ENCODE results near the gene CD28. TPM values are rescaled to one million over a fixed set of nuclear protein-coding genes. Genes with fewer than 3 reads are reported as not detected.

The CD28 gene
- total and polyA plus RNA-seq, 10 donors, result 1.3 to 22.4 (median 13.0) TPM

DNA sequence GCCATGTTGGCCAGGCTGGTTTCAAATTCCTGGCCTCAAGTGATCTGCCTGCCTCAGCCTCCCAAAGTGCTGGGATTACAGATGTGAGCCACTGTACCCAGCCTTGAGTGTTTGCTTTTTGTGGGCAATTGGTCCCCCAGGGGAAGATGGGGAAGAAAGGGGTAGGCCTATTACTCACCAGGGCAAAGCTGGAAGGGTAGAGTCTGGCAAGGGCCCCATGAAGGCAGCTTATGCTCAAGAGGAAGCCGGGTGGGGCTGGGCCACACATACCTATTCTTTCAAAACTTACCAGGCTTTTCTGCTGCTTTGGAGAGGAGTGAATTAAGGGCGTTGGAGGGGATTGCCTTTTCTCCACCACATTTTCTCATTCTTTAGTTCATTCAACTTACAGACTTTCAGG, 24.5 kb upstream of the CD28 start:
- TF ChIP-seq, protein P1, sequence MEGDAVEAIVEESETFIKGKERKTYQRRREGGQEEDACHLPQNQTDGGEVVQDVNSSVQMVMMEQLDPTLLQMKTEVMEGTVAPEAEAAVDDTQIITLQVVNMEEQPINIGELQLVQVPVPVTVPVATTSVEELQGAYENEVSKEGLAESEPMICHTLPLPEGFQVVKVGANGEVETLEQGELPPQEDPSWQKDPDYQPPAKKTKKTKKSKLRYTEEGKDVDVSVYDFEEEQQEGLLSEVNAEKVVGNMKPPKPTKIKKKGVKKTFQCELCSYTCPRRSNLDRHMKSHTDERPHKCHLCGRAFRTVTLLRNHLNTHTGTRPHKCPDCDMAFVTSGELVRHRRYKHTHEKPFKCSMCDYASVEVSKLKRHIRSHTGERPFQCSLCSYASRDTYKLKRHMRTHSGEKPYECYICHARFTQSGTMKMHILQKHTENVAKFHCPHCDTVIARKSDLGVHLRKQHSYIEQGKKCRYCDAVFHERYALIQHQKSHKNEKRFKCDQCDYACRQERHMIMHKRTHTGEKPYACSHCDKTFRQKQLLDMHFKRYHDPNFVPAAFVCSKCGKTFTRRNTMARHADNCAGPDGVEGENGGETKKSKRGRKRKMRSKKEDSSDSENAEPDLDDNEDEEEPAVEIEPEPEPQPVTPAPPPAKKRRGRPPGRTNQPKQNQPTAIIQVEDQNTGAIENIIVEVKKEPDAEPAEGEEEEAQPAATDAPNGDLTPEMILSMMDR (IDR thresholded peaks at IDR 0.05 in 8 of 11, conservative IDR thresholded peaks at IDR 0.05 in 3 of 11), result no peak
- no peak for TF ChIP-seq POLR2AphosphoS5 (IDR thresholded peaks at IDR 0.05)
- H3K4me1 ChIP-seq, result peaks cover 12 to 53% (median 29%) of the 10 kb centered on the region in 6 donors
- H3K4me3 ChIP-seq, result no peak overlapping the region
- no peaks in the 10 kb centered on the region for H3K9me3 ChIP-seq
- intact Hi-C loops (cut with DNase I; ENCODE audit: low total_unique reads), result loop anchor here (10.0 kb wide), 1 partner anchor 133 kb away; no protein-coding TSS in a partner anchor
- H3K27me3 ChIP-seq (replicated peaks in 1 of 7), result peaks cover 0 to 1% (median 0%) of the 10 kb centered on the region in 7 donors
- no peak for DNase-seq
- WGBS, 5 donors, result 73 to 85% (median 81%) methylated on average over 2 of the region's 2 CpGs
- H3K27ac ChIP-seq, result peak overlapping the region; percentile 15 to 77 (median 72)
- H3K36me3 ChIP-seq, result no peaks in the 10 kb centered on the region

DNA sequence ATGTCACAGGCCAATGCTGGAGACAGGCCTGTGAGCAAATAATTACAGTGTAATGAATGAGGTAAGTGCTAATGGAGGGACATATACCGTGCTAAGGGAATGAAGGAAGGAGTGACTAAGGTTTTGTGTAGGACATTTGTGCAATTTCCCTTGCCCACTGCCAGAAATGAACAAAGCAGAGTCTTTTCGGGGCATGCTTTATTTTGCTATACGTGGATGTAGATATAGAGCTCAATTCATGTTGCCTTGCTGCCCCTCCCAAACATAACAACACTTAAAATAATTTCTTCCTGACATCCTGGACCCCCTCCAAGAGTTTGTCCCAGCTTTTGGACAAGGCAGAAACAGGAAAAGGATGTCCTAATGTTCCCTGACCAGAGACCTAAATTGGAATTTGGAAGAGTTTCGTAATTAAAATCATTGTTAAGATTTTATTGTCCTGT, 23.7 kb upstream of the CD28 start:
- intact Hi-C loops (cut with DNase I; ENCODE audit: low total_unique reads), result loop anchor here (10.0 kb wide), 1 partner anchor 132 kb away; no protein-coding TSS in a partner anchor
- H3K9me3 ChIP-seq, result no peaks in the 10 kb centered on the region
- peaks cover 0 to 2% (median 0%) of the 10 kb centered on the region in 7 donors for H3K27me3 ChIP-seq (replicated peaks in 1 of 7)
- peak overlapping the region; percentile 15 to 77 (median 72) for H3K27ac ChIP-seq
- WGBS, 5 donors, result 35 to 65% (median 50%) methylated on average over 4 of the region's 4 CpGs
- H3K36me3 ChIP-seq, result no peaks in the 10 kb centered on the region
- DNase-seq, result no peak
- H3K4me1 ChIP-seq, result peaks cover 12 to 58% (median 29%) of the 10 kb centered on the region in 6 donors
- TF ChIP-seq, protein P1 (IDR thresholded peaks at IDR 0.05 in 8 of 11, conservative IDR thresholded peaks at IDR 0.05 in 3 of 11), result no peak
- TF ChIP-seq POLR2AphosphoS5 (IDR thresholded peaks at IDR 0.05) (peak in 1 of 3 donors; percentile 23), POLR2A (IDR thresholded peaks at IDR 0.05) (no peak)
- H3K4me3 ChIP-seq, result no peak overlapping the region

DNA sequence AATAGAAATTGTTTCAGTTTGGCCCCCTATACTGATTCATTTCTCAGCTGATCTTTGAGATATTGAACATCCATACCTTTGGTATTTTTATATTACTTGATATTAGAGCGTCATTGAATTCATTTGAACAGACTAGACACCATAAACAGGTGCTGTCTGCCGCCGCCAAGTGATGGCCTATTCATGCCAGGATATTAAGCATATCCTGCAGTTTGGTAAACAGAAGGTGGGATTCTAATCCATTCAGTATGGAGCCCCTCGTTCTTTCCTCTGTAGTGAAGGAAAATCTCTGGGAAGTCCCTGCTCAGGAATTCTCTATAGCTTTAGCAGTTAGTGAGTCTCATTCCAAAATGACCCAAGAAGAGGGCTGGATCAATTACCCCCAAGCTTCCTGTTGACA, 23.0 kb upstream of the CD28 start:
- no peak for TF ChIP-seq POLR2A (IDR thresholded peaks at IDR 0.05)
- TF ChIP-seq, protein P1 (IDR thresholded peaks at IDR 0.05 in 8 of 11, conservative IDR thresholded peaks at IDR 0.05 in 3 of 11), result no peak
- no peak for TF ChIP-seq POLR2AphosphoS5 (IDR thresholded peaks at IDR 0.05)
- no peak for DNase-seq
- no peaks in the 10 kb centered on the region for H3K9me3 ChIP-seq
- peak overlapping the region; percentile 7 to 77 (median 72) for H3K27ac ChIP-seq
- H3K27me3 ChIP-seq (replicated peaks in 1 of 7), result peaks cover 0 to 7% (median 0%) of the 10 kb centered on the region in 7 donors
- H3K4me3 ChIP-seq, result no peak overlapping the region
- no peaks in the 10 kb centered on the region for H3K36me3 ChIP-seq
- H3K4me1 ChIP-seq, result peaks cover 14 to 66% (median 32%) of the 10 kb centered on the region in 6 donors
- WGBS, 5 donors, result 79 to 88% (median 86%) methylated on average over 4 of the region's 4 CpGs
- intact Hi-C loops (cut with DNase I; ENCODE audit: low total_unique reads), result loop anchor here (10.0 kb wide), 1 partner anchor 131 kb away; no protein-coding TSS in a partner anchor

DNA sequence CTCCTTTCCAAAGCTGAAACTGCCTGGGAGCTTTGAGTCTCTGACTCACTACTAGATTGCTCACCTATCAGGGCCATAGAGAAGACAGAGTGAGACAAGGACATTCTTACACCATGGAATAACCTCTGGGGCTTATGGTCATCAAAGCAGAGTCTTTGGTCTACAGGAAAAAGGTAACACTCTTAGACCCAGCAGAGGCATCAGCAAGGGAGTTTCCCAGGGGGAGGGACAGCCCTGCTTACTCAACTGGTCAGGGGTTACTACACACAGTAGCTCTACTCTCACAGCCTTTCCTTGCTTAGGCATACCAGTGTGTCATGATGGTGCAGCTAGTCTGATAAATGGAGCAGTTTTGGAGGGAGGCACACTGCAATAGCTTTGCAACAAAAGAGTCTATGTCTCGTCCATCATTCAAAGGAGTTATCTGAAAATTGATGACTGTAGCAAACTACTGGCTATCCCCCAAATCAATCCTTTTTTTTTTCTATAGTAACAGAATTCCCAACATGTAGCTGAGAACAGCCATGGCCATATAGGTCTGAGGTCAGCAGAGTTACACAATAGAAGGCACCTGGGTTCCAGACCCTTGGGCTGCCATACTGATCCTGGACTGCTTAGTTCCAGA, 22.4 kb upstream of the CD28 start:
- Histone ChIP-seq H3K9me3 (no peaks in the 10 kb centered on the region), H3K36me3 (no peaks in the 10 kb centered on the region), H3K27me3 (replicated peaks in 1 of 7) (peaks cover 0 to 7% (median 0%) of the 10 kb centered on the region in 7 donors), H3K27ac (peak overlapping the region; percentile 25 to 77 (median 72)), H3K4me1 (peaks cover 20 to 72% (median 39%) of the 10 kb centered on the region in 6 donors), H3K4me3 (no peak overlapping the region)
- no peak for TF ChIP-seq POLR2AphosphoS5 (IDR thresholded peaks at IDR 0.05)
- no peak for TF ChIP-seq POLR2A (IDR thresholded peaks at IDR 0.05)
- TF ChIP-seq, protein P1 (IDR thresholded peaks at IDR 0.05 in 8 of 11, conservative IDR thresholded peaks at IDR 0.05 in 3 of 11), result no peak
- intact Hi-C loops (cut with DNase I; ENCODE audit: low total_unique reads), result loop anchor here (10.0 kb wide), 1 partner anchor 131 kb away; no protein-coding TSS in a partner anchor
- no peak for DNase-seq
- 85 to 100% (median 94%) methylated on average over 1 of the region's 1 CpG for WGBS, 5 donors

Data from spleen (tissue), 11 donors.